AG04450 (cell line): ENCODE measurements around the gene CLEC4D. TPM values are rescaled to one million over a fixed set of nuclear protein-coding genes. Genes with fewer than 3 reads are reported as not detected.

Experiments used
- CTCF ChIA-PET: fragments of 300-600, 350-600 bp; formaldehyde crosslinking; extraction: SDS; loops from one replicate; lab custom pipeline; 2022; ENCODE audit warnings: antibody characterized with exemption, inconsistent platforms; lab: Charles Lee
- POLR2A ChIA-PET: fragments of 350-600 bp; formaldehyde crosslinking; extraction: SDS; loops from one replicate; lab custom pipeline; 2021; ENCODE audit warnings: antibody characterized with exemption, inconsistent platforms; lab: Yijun Ruan, JAX
- DNase-seq: peaks from one replicate; pipeline ENCODE4 v3.0.0-alpha.2; 2011; ENCODE audit warnings: low read depth, low spot score
- H3K27ac ChIP-seq: one replicate; pipeline ENCODE4 v1.5.1; 2012; ENCODE audit warnings: low read depth, low read length, control low read depth
- H3K27me3 ChIP-seq: one replicate; pipeline ENCODE4 v1.6.0; 2012; ENCODE audit warnings: low read length; ENCODE audit not compliant: control insufficient read depth, insufficient read depth
- H3K4me3 ChIP-seq: 2 replicates; pipeline ENCODE4 v1.5.1; 2011; ENCODE audit warnings: mild to moderate bottlenecking, low read depth, low read length, control low read depth
- H3K9me3 ChIP-seq: 2 replicates; pipeline ENCODE4 v1.5.1; 2012; ENCODE audit warnings: low read length; ENCODE audit not compliant: control insufficient read depth, insufficient read depth
- CTCF ChIP-seq: IDR thresholded peaks from 2 replicates; pipeline ENCODE4 v1.5.1; 2011; ENCODE audit warnings: low read depth, low read length, control low read depth, inconsistent platforms
- polyA plus RNA-seq: library from polyadenylated mRNA; depleted of rRNA; stranded (reverse); fragments of >200 nt; gene quantifications from 2 replicates; pipeline ENCODE4 v1.2.3, GENCODE V29; 2011

Gene CLEC4D
- polyA plus RNA-seq, 1 experiment: not detected

- no peak for DNase-seq
- ChIA-PET CTCF (interaction anchor here (1.0 to 2.0 kb wide), 2 partner anchors 63 to 502 kb away, joined by 3 to 8 read pairs; no protein-coding TSS in a partner anchor), POLR2A (no interaction called here)
Measured at GRCh38 chr12:8547645-8548044, 34.3 kb downstream of the CLEC4D start.

DNA sequence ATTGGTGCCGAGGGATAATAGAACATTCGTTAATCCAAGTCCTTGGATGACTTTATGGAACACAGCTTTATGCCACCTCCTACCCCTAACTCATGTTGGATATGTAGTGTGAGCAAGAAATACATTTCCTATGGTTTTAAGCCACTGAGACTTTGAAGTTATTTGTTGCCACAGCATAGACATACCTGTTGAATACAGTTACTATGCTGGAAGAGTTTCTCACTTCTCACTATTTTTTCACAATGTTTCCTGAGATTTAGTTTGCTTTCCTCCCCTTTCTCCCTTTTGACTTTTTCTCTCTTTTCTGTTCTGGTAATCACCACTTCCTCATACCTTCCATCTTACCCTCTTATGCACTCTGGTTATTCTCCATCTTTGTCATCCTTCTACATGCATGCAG lies 34.9 kb downstream of the CLEC4D start:
- H3K4me3 ChIP-seq: no peak overlapping the region
- ChIA-PET POLR2A (no interaction called here), CTCF (interaction anchor here (1.0 kb wide), 1 partner anchor 62 kb away, joined by 3 read pairs; no protein-coding TSS in a partner anchor)
- H3K27ac ChIP-seq: no peak overlapping the region
- DNase-seq: no peak
- H3K9me3 ChIP-seq: no peaks in the 10 kb centered on the region
- TF ChIP-seq CTCF: no peak
- H3K27me3 ChIP-seq: no peaks in the 10 kb centered on the region

More at GRCh38 chr12:8547645-8548044, 34.3 kb downstream of the CLEC4D start:
- Histone ChIP-seq H3K27me3 (no peaks in the 10 kb centered on the region), H3K9me3 (no peaks in the 10 kb centered on the region), H3K27ac (no peak overlapping the region), H3K4me3 (no peak overlapping the region)
- no peak for TF ChIP-seq CTCF

DNA sequence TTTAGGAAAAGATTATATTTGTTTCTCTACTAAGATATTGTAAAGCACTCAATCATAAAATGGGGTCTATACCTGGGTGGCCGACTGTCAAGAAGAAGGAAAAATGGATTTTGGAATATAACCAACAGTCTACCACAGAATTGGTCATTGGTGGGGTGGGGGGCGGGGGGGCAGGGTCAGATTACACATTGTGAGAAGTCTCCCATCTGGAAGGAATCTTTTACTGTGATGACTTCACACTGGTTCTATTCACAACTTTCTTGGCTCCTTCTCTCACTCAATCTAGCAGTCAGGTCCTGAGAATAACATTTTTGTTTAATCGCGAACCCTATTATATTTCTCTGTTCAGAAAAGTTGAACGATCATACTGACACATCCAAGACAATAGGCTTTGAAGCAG lies 36.1 kb downstream of the CLEC4D start:
- Histone ChIP-seq H3K27ac (no peak overlapping the region), H3K9me3 (no peaks in the 10 kb centered on the region), H3K4me3 (no peak overlapping the region), H3K27me3 (no peaks in the 10 kb centered on the region)
- no peak for TF ChIP-seq CTCF
- no peak for DNase-seq
- ChIA-PET POLR2A (no interaction called here), CTCF (no interaction called here)

DNA sequence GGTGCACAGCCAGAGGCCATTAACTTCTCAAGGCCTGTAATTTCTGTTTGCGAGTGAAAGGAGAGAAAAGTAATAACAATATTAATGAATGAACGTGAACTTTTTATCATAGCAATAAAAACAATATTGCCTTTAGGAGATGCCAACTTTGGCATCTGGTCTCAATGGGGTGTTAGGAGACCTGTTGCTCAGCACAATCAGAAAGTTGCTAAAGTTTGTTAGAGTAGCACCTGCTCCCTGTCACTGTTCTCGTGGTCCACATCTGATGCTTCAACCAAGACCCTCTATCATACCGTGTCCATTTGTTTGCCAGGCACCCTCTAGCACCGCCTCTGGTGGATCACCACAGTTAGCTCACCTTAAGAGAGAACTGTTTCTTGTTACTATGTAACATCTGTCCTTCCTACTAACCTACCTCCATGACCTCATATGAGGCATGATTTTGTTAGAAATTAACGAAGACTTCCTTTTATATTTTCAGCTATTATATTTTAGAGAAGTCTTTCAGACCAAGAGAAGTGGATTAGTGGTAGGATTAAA lies 39.9 kb downstream of the CLEC4D start:
- POLR2A ChIA-PET: no interaction called here
- no peaks in the 10 kb centered on the region for H3K27me3 ChIP-seq
- DNase-seq: no peak
- H3K27ac ChIP-seq: no peak overlapping the region
- no peaks in the 10 kb centered on the region for H3K9me3 ChIP-seq
- CTCF ChIA-PET: interaction anchor here (1.0 to 1.8 kb wide), 2 partner anchors 9 to 56 kb away, joined by 5 to 7 read pairs; no protein-coding TSS in a partner anchor
- TF ChIP-seq CTCF: no peak
- no peak overlapping the region for H3K4me3 ChIP-seq

DNA sequence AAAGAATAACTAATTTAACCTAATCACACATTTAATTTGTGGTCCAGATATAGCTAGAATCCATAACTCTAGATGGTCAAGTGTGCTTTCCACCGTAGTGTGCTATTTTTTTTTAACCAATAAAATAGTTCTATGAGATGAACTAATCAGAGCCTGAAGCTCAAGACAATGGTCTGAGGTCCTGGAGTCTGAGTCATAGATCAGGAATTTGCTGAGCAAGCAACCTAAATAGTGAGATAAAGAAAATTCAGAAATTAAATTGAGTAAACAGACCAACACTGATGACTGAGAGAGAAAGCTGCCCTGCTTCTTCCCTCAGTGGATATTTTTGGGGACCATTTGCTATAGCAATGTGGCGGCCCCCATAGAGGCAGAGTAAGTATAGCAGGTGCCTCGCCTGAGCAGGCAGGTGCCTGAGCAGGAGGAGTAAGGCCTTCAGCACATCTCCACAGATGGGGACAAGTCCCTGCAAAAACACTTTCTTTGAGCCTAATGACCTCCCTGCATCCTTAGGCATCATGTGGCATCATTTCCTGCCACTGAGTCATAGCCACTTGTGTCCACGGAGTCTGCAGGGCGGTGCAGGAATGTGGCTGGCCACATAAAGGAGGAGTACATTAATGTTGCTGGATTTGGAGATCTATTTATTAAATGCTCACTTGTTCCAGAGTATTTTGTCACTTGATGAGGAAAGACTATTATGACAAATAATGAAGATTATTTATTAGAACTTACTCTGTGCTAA lies 41.3 kb downstream of the CLEC4D start:
- TF ChIP-seq CTCF: no peak
- POLR2A ChIA-PET: no interaction called here
- CTCF ChIA-PET: interaction anchor here (0.5 to 3.7 kb wide), 3 partner anchors 10 to 54 kb away, joined by 3 to 24 read pairs (median 5); partner anchors contain the start of gene CLEC4E
- no peak for DNase-seq
- Histone ChIP-seq H3K27ac (no peak overlapping the region), H3K9me3 (no peaks in the 10 kb centered on the region), H3K27me3 (no peaks in the 10 kb centered on the region), H3K4me3 (no peak overlapping the region)
